K562 (cell line): Measurements from ENCODE around the gene FADS1. TPM values are rescaled to one million over a fixed set of nuclear protein-coding genes. Genes with fewer than 3 reads are reported as not detected.

ENCODE experiments used
- ARID4B ChIP-seq: sonication (generic); formaldehyde crosslinking; IDR thresholded peaks from 2 replicates; pipeline ENCODE4 v1.8.0; 2022; ENCODE audit warnings: mild to moderate bottlenecking, missing genetic modification reagents
- CHD7 ChIP-seq: fragments of 200-600 bp; sonication (generic); IDR thresholded peaks from one replicate; pipeline ENCODE4 v1.6.1; 2012; ENCODE audit warnings: mild to moderate bottlenecking, low read depth, low read length, inconsistent platforms
- HMBOX1 ChIP-seq: sonication (generic); IDR thresholded peaks from 2 replicates; pipeline ENCODE4 v1.6.1; 2016
- RAD21 ChIP-seq, 2 experiments: fragments of 250-450 bp in 1 of 2; fragments of 450-650 bp in 1 of 2; sonication (Bioruptor Pico) in 1 of 2; formaldehyde crosslinking in 1 of 2; IDR thresholded peaks in 1 of 2; conservative IDR thresholded peaks in 1 of 2; 2 replicates each; pipeline versions ENCODE4 v1.4.0 to v1.8.0; 2020 to 2022; ENCODE audit warnings: mild to moderate bottlenecking in 2 of 2, moderate library complexity in 1 of 2
- TAF9B ChIP-seq: fragments of 450-650 bp; IDR thresholded peaks from 2 replicates; pipeline ENCODE4 v1.6.1; 2018; ENCODE audit warnings: mild to moderate bottlenecking; ENCODE audit not compliant: partially characterized antibody
- ZKSCAN8 ChIP-seq: fragments of 200-800 bp; sonication (Bioruptor generic); IDR thresholded peaks from 2 replicates; pipeline ENCODE4 v1.6.1; 2016; ENCODE audit warnings: missing genetic modification characterization, missing compliant biosample characterization
- ZNF785 ChIP-seq: fragments of 250-450 bp; sonication (Bioruptor Pico); IDR thresholded peaks from 2 replicates; pipeline ENCODE4 v1.4.0; 2020; ENCODE audit warnings: mild to moderate bottlenecking
- ZZZ3 ChIP-seq: fragments of 450-650 bp; IDR thresholded peaks from 2 replicates; pipeline ENCODE4 v1.6.1; 2016; ENCODE audit warnings: antibody characterized with exemption, mild to moderate bottlenecking, moderate library complexity
- polyA plus RNA-seq, 8 experiments: library from polyadenylated mRNA; depleted of rRNA in 4 of 8; stranded (reverse) in 5 of 8; unstranded in 3 of 8; fragments of >200 nt; fragmentation: Nextera tagmentation in 2 of 8; fragmentation: Illumina TruSeq in 1 of 8; extraction: Ambion mirVana in 2 of 8; extraction: Trizol in 1 of 8; gene quantifications; 2 replicates each; pipeline versions ENCODE4 v1.2.1 to v1.2.3, GENCODE V29; 2011 to 2014; ENCODE audit warnings: inconsistent platforms in 1 of 8, missing spikeins in 1 of 8
- total RNA-seq, 7 experiments: library from RNA; depleted of rRNA in 6 of 7; stranded (reverse); fragments of >200 nt in 6 of 7; fragmentation: Illumina TruSeq in 2 of 7; extraction: Trizol in 2 of 7; gene quantifications; 2 replicates each; pipeline versions ENCODE4 v1.2.1 to v1.2.3, GENCODE V29; 2011 to 2021; ENCODE audit warnings: low replicate concordance in 1 of 7

The FADS1 gene
- total and polyA plus RNA-seq, 9 of the 15 experiments (the other 6 are each of a cell fraction or from before 2014, with no cell fraction given) = 110 to 864 (median 364) TPM

- no peak for TF ChIP-seq ZNF785 (CRISPR knock-in tag)
- TF ChIP-seq ZKSCAN8 (CRISPR knock-in tag) = no peak; the same call in none of the 2 replicates
- TF ChIP-seq TAF9B = no peak
- TF ChIP-seq HMBOX1 = no peak
- TF ChIP-seq RAD21 (CRISPR knock-in tag; conservative IDR thresholded peaks at IDR 0.05 in 1 of 2, IDR thresholded peaks at IDR 0.05 in 1 of 2) = peak in 1 of 2 experiments; percentile 8; a peak in 1 of 4 replicates
- TF ChIP-seq CHD7 = no peak
- TF ChIP-seq ARID4B = 0 out of 2 replicates have a peak, but pooled peaks have one; percentile 40
- no peak for TF ChIP-seq ZZZ3
Observed at GRCh38 chr11:61833926-61834277, 17.1 kb upstream of the FADS1 start (continued).
